HG03135 (cell line): ENCODE results near the gene S100A12.

Experiments used
- ATAC-seq: cut with Tn5 transposase; IDR thresholded peaks from one replicate; pipeline ENCODE4 v1.9.1; 2021; ENCODE audit warnings: mild to moderate bottlenecking, moderate library complexity; ENCODE audit not compliant: unreplicated experiment

Gene S100A12

DNA sequence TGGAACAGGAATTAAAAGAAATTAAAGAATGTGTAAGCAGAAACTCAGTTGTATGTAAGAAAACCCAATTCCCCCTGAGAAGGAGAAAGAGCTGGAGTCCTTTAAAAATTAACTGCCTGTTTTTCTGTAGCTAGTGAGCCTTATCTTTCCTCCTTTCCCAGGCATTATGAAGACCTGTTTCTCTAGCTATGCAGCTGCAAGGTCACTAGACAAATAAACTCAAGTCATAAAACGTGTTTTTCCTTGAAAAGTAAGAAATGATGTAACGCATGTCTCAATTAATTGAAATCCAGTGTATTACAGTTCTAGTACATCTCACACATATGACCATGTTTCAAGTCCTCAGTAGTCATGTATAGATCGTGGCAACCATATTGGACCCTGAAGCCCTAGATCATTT is 5.3 kb downstream of the S100A12 start:
- ATAC-seq: no peak

DNA sequence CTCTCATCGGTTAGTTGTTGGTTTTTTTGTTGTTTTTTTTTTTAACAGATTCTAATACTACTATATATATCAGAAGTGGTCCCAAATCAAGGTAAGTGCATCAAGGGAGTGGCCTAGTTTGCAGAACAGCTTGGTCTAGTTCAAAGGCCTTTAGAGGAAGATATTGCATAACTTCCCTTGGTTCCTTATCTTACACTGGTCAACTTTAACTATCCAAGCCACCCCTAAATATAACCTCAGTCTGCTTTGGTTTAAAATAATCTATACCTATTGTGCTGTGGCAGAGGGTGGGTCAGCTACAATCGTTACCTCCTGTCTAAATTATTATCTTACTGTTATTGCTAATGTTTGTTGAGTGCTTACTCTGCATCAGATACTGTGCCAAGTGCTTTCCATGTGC is 6.9 kb downstream of the S100A12 start:
- no peak for ATAC-seq

- no peak for ATAC-seq
Observed at GRCh38 chr1:153367090-153367489, 8.3 kb downstream of the S100A12 start.

- ATAC-seq: no peak
Observed at GRCh38 chr1:153366261-153366660, 9.2 kb downstream of the S100A12 start.

DNA sequence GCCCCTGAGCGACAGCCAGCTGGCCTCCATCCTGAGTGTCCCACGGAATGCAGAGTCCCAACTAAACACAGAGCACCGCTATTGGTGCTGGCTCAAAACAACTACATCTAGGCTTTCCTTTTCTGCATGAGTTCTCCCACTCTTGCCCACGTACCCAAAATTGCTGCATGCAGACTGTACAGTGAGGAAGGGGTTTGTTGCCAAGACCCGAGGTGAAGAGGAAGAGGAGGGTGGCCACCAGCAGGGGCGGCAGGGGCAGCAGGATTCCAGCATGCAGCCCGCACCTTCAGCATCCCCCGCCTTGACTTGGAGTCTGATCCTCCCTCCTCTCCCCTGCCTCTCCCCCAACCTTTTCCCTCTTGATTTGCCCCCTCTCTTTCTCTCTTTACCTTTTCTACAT is 9.7 kb downstream of the S100A12 start:
- ATAC-seq: no peak

DNA sequence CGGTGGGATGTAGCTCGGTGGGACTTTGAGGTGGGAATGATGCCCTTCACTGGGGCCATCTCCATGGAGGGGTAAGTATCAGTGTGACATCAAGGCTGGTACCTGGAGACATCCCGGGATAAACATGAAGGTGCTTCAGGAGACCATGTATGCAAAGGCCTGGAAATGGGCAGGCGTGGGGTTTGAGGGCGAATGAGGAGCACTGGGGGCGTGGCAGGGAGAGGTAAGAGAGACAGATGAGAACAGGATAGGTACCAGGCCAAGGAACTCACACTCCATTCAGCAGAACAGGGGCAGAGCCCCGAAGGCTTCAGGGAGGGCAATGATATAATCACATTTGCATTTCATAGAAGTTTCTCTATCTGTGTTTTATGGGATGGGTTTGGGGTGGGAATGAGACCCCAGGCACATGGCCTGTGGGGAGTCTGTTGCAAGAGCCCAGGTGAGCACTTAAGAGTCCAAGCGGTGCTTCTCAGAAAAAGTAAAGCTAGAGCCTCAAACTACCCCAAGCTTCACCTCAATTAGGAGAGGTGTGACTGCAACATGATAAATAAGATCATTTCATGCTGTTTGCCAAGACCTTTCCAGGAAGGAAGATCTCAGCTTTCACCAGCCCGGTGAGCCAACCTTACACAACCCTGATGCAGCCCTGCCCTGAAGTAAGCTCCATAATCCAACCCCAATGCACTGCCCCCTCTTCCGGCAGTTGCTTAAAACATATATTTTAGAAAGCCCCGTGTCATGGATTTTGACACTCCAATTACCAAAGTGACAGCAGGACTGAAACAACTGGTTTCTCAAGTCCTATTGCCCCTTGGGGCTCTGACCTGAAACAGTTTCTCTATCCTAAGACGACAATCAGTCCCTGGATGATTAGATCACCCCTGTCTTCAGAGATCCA is 10.4 kb downstream of the S100A12 start:
- no peak for ATAC-seq

DNA sequence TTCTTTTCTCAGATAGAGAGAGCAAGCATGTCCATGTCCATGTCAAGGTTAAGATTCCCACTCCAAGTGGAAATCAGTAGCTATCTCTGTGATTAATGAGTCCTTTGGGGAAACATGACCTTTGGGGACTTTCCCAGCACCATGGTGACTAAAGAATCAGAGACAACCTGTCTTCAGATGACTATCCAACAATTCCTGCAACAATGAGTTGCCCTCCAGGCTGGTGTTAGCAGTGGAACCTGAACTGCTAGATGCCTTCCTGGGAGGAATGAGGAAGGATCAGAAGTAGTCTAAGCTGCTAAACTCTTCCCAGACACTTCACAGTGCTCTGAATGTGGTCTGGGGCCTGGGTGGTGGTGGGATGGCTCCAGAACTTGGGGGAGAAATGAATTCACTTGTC is 11.3 kb downstream of the S100A12 start:
- no peak for ATAC-seq

DNA sequence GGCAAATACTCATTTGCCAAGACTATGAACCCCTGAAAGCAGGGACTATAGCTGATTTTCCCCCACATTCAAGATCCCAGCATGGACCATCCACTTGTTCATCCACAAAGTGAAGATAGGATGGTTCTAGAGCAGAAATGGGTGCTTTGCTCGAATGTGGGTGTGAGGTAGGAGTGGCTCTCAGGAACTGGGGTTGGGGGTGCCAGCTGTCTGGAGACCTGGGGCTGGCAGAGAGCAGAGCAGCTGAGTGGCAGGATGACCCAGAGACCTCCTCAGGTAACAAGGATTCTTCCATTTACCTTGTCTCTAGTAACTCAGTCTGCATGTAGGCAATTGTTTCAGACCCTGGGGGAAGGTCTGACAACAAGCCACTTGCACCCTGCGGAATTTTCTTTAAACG is 11.8 kb downstream of the S100A12 start:
- no peak for ATAC-seq

DNA sequence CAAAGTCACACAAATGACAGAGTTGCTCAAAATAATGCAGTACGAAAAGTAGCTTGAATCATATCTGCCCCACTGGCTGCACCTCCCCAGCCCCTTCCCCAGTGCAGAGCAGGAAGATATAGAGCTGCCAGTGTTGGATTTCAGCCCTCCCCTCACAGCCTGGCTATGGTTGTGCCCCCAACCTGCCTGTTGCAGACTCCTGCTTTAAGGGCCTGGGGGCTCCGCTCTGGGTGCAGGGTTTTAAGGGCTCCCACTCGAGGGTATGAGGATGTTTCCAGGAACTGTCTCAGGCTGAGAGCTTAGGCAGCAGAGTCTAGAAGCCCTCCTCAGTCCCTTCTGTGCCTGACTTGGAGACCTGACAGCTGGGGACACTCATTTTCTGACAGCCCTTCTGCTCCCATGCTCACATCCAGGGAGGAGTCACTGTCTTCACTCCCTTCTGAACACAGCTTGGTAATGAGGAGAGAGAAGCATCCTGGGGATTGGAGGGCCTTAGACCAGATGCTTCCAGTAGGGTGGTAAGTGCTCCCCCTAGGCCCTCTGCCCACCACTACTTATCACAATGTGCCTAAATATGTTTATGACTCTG is 13.1 kb downstream of the S100A12 start:
- ATAC-seq: no peak

GRCh38 chr1:153361480-153362109 is 13.8 kb downstream of the S100A12 start:
- no peak for ATAC-seq

GRCh38 chr1:153360592-153361479 is 14.6 kb downstream of the S100A12 start:
- ATAC-seq: no peak

GRCh38 chr1:153360190-153360589 is 15.2 kb downstream of the S100A12 start:
- ATAC-seq: no peak

GRCh38 chr1:153359241-153359640 is 16.2 kb downstream of the S100A12 start:
- no peak for ATAC-seq

GRCh38 chr1:153358691-153358975 is 16.8 kb downstream of the S100A12 start:
- no peak for ATAC-seq

GRCh38 chr1:153357853-153358690 is 17.3 kb downstream of the S100A12 start, which contains the start of gene S100A9:
S100A9 (plus strand) TSS chr1:153357854; CDS start chr1:153358284, 430 bp downstream.
- ATAC-seq: no peak

GRCh38 chr1:153357076-153357852 is 18.2 kb downstream of the S100A12 start:
- ATAC-seq: no peak

- ATAC-seq: no peak
Observed at GRCh38 chr1:153356392-153357075, 18.9 kb downstream of the S100A12 start.

- no peak for ATAC-seq
Observed at GRCh38 chr1:153355445-153356071, 19.9 kb downstream of the S100A12 start.
